HG02588 (cell line): Measurements from ENCODE around the gene ARID1B.
"Not testable (repeated sequence)": the region's sequence is repeated elsewhere in the genome, so short reads cannot be mapped to it uniquely, and the experiment has no call there.

Source experiments
- ATAC-seq: cut with Tn5 transposase; IDR thresholded peaks from one replicate; pipeline ENCODE4 v1.9.1; 2021; ENCODE audit warnings: mild to moderate bottlenecking, moderate library complexity; ENCODE audit not compliant: unreplicated experiment

ARID1B gene

GRCh38 chr6:156928972-156929371 lies 151.8 kb downstream of the ARID1B start:
- no peak for ATAC-seq

GRCh38 chr6:156931283-156931682 lies 154.1 kb downstream of the ARID1B start:
- ATAC-seq: no peak

- no peak for ATAC-seq
Measured at GRCh38 chr6:156933201-156934068, 156.3 kb downstream of the ARID1B start.

GRCh38 chr6:156934069-156934460 lies 156.9 kb downstream of the ARID1B start:
- no peak for ATAC-seq

- ATAC-seq: no peak
Measured at GRCh38 chr6:156935000-156935399, 157.8 kb downstream of the ARID1B start.

GRCh38 chr6:156938143-156938542 lies 161.0 kb downstream of the ARID1B start:
- ATAC-seq: no peak

GRCh38 chr6:156940221-156940620 lies 163.0 kb downstream of the ARID1B start:
- ATAC-seq: no peak

- ATAC-seq: no peak
Measured at GRCh38 chr6:156942266-156942665, 165.1 kb downstream of the ARID1B start.

- no peak for ATAC-seq
Measured at GRCh38 chr6:156943166-156943565, 166.0 kb downstream of the ARID1B start.

- ATAC-seq: no peak
Measured at GRCh38 chr6:156943816-156944215, 166.6 kb downstream of the ARID1B start.

- no peak for ATAC-seq
Measured at GRCh38 chr6:156944412-156944811, 167.2 kb downstream of the ARID1B start.

- ATAC-seq: not testable (repeated sequence)
Measured at GRCh38 chr6:156945789-156946172, 168.6 kb downstream of the ARID1B start.

- no peak for ATAC-seq
Measured at GRCh38 chr6:156946370-156946936, 169.3 kb downstream of the ARID1B start.

- ATAC-seq: no peak
Measured at GRCh38 chr6:156948277-156948676, 171.1 kb downstream of the ARID1B start.

GRCh38 chr6:156948807-156949206 lies 171.6 kb downstream of the ARID1B start:
- ATAC-seq: no peak

- ATAC-seq: no peak
Measured at GRCh38 chr6:156949376-156949775, 172.2 kb downstream of the ARID1B start.

- ATAC-seq: no peak
Measured at GRCh38 chr6:156950084-156950483, 172.9 kb downstream of the ARID1B start.

- ATAC-seq: no peak
Measured at GRCh38 chr6:156950531-156950930, 173.4 kb downstream of the ARID1B start.

- no peak for ATAC-seq
Measured at GRCh38 chr6:156952401-156952800, 175.2 kb downstream of the ARID1B start.

- ATAC-seq: no peak
Measured at GRCh38 chr6:156953127-156953478, 175.9 kb downstream of the ARID1B start.

GRCh38 chr6:156953479-156954146 lies 176.4 kb downstream of the ARID1B start:
- no peak for ATAC-seq

GRCh38 chr6:156954191-156954590 lies 177.0 kb downstream of the ARID1B start:
- ATAC-seq: no peak
